ENCODE results near the gene ADAMTS8. TPM values are rescaled to one million over a fixed set of nuclear protein-coding genes. Genes with fewer than 3 reads are reported as not detected.
A peak's percentile ranks its signal among the peaks of the same experiment; 100 is the strongest.
"Not testable (repeated sequence)": the region's sequence is repeated elsewhere in the genome, so short reads cannot be mapped to it uniquely, and the experiment has no call there.

Gene ADAMTS8
- total and polyA plus RNA-seq, 2 experiments from 2014 or later = under 0.01 to 0.10 TPM

GRCh38 chr11:130441719-130442118, 13.3 kb upstream of the ADAMTS8 start:
- Histone ChIP-seq H3K36me3 (ENCODE audit: low read depth) (no peaks in the 10 kb centered on the region), H4K20me1 (ENCODE audit: insufficient read depth) (no peaks in the 10 kb centered on the region), H2AFZ (no peak overlapping the region), H3K4me2 (ENCODE audit: unreplicated experiment) (no peak overlapping the region), H3K9ac (no peak overlapping the region), H3K27ac (no peak overlapping the region), H3K4me1 (ENCODE audit: insufficient read depth) (peaks cover 18% of the 10 kb centered on the region), H3K27me3 (replicated peaks; ENCODE audit: insufficient read depth) (no peaks in the 10 kb centered on the region), H3K79me2 (ENCODE audit: insufficient read depth) (no peaks in the 10 kb centered on the region), H3K9me2 (ENCODE audit: insufficient read depth) (no peaks in the 10 kb centered on the region), H3K9me3 (ENCODE audit: low read depth) (no peaks in the 10 kb centered on the region), H3K4me3 (no peak overlapping the region), H3F3A (ENCODE audit: insufficient read depth) (peaks cover 28% of the 10 kb centered on the region)
- DNase-seq = peak; percentile 22
- TF ChIP-seq EZH2 (IDR thresholded peaks at IDR 0.05; ENCODE audit: insufficient read depth, poor library complexity, severe bottlenecking) = no peak
- no peak for TF ChIP-seq EZH2phosphoT487 (IDR thresholded peaks at IDR 0.05; ENCODE audit: insufficient read depth, low read depth)
- WGBS, 2 experiments (ENCODE audit: low coverage in 1 of 2, low lambda C conversion rate in 2 of 2, missing lambda C conversion rate in 2 of 2) = 80% methylated on average over 2 of the region's 2 CpGs
- in situ Hi-C loops (cut with MboI) = loop anchor here (10.0 kb wide), 1 partner anchor 393 kb away; no protein-coding TSS in a partner anchor

- TF ChIP-seq EZH2 (IDR thresholded peaks at IDR 0.05; ENCODE audit: insufficient read depth, poor library complexity, severe bottlenecking) (no peak), EZH2phosphoT487 (IDR thresholded peaks at IDR 0.05; ENCODE audit: insufficient read depth, low read depth) (no peak)
- Histone ChIP-seq H3K4me2 (ENCODE audit: unreplicated experiment) (no peak overlapping the region), H3K9ac (no peak overlapping the region), H3K27me3 (replicated peaks; ENCODE audit: insufficient read depth) (no peaks in the 10 kb centered on the region), H4K20me1 (ENCODE audit: insufficient read depth) (no peaks in the 10 kb centered on the region), H3K9me3 (ENCODE audit: low read depth) (no peaks in the 10 kb centered on the region), H3K4me1 (ENCODE audit: insufficient read depth) (peaks cover 32% of the 10 kb centered on the region), H2AFZ (no peak overlapping the region), H3K4me3 (no peak overlapping the region), H3K36me3 (ENCODE audit: low read depth) (no peaks in the 10 kb centered on the region), H3F3A (ENCODE audit: insufficient read depth) (peaks cover 33% of the 10 kb centered on the region), H3K79me2 (ENCODE audit: insufficient read depth) (no peaks in the 10 kb centered on the region), H3K27ac (no peak overlapping the region), H3K9me2 (ENCODE audit: insufficient read depth) (no peaks in the 10 kb centered on the region)
- WGBS, 2 experiments (ENCODE audit: low coverage in 1 of 2, low lambda C conversion rate in 2 of 2, missing lambda C conversion rate in 2 of 2) = 64 to 65% methylated on average over 6 of the region's 6 CpGs
- in situ Hi-C loops (cut with MboI) = loop anchor here (10.0 kb wide), 2 partner anchors 215 to 395 kb away; no protein-coding TSS in a partner anchor
- peak; percentile 25 for DNase-seq
Measured at GRCh38 chr11:130439876-130440275, 11.5 kb upstream of the ADAMTS8 start.

- in situ Hi-C loops (cut with MboI) = loop anchor here (10.0 kb wide), 1 partner anchor 216 kb away; no protein-coding TSS in a partner anchor
- TF ChIP-seq EZH2 (IDR thresholded peaks at IDR 0.05; ENCODE audit: insufficient read depth, poor library complexity, severe bottlenecking) = no peak
- TF ChIP-seq EZH2phosphoT487 (IDR thresholded peaks at IDR 0.05; ENCODE audit: insufficient read depth, low read depth) = no peak
- Histone ChIP-seq H3K27me3 (replicated peaks; ENCODE audit: insufficient read depth) (no peaks in the 10 kb centered on the region), H4K20me1 (ENCODE audit: insufficient read depth) (no peaks in the 10 kb centered on the region), H3F3A (ENCODE audit: insufficient read depth) (peaks cover 27% of the 10 kb centered on the region), H3K27ac (no peak overlapping the region), H3K4me2 (ENCODE audit: unreplicated experiment) (no peak overlapping the region), H3K79me2 (ENCODE audit: insufficient read depth) (no peaks in the 10 kb centered on the region), H3K9me3 (ENCODE audit: low read depth) (no peaks in the 10 kb centered on the region), H3K4me1 (ENCODE audit: insufficient read depth) (peaks cover 32% of the 10 kb centered on the region), H2AFZ (no peak overlapping the region), H3K9me2 (ENCODE audit: insufficient read depth) (no peaks in the 10 kb centered on the region), H3K36me3 (ENCODE audit: low read depth) (no peaks in the 10 kb centered on the region), H3K9ac (no peak overlapping the region), H3K4me3 (no peak overlapping the region)
- DNase-seq = no peak
- WGBS, 2 experiments (ENCODE audit: low coverage in 1 of 2, low lambda C conversion rate in 2 of 2, missing lambda C conversion rate in 2 of 2) = 57 to 65% methylated on average over 4 of the region's 4 CpGs
Measured at GRCh38 chr11:130439160-130439519, 10.7 kb upstream of the ADAMTS8 start.

GRCh38 chr11:130438401-130439159, 10.2 kb upstream of the ADAMTS8 start:
- H3K79me2 ChIP-seq (ENCODE audit: insufficient read depth); H3K4me3 ChIP-seq; H3K9ac ChIP-seq; H3K27me3 ChIP-seq (replicated peaks; ENCODE audit: insufficient read depth); H3K36me3 ChIP-seq (ENCODE audit: low read depth); H3K9me2 ChIP-seq (ENCODE audit: insufficient read depth); H4K20me1 ChIP-seq (ENCODE audit: insufficient read depth); H2AFZ ChIP-seq; DNase-seq; H3K9me3 ChIP-seq (ENCODE audit: low read depth); H3K4me2 ChIP-seq (ENCODE audit: unreplicated experiment); H3K27ac ChIP-seq: not testable (repeated sequence)
- peaks cover 32% of the 10 kb centered on the region for H3K4me1 ChIP-seq (ENCODE audit: insufficient read depth)
- in situ Hi-C loops (cut with MboI) = loop anchor here (10.0 kb wide), 1 partner anchor 216 kb away; no protein-coding TSS in a partner anchor
- WGBS, 2 experiments (ENCODE audit: low coverage in 1 of 2, low lambda C conversion rate in 2 of 2, missing lambda C conversion rate in 2 of 2) = 90 to 92% methylated on average over 8 to 10 of the region's 10 CpGs
- H3F3A ChIP-seq (ENCODE audit: insufficient read depth) = peaks cover 22% of the 10 kb centered on the region

All from GM23248 (cell line).